Spinal cord (tissue), 10 donors: ENCODE results near the gene FRMD4A. TPM values are rescaled to one million over a fixed set of nuclear protein-coding genes. Genes with fewer than 3 reads are reported as not detected.
A peak's percentile ranks its signal among the peaks of the same experiment; 100 is the strongest.
"Not testable (repeated sequence)": the region's sequence is repeated elsewhere in the genome, so short reads cannot be mapped to it uniquely, and the experiment has no call there.

Source experiments
- DNase-seq, 6 donors: peaks; one replicate each; pipeline versions ENCODE4 v3.0.0 to v3.0.0-alpha.2; 2013 to 2015; ENCODE audit warnings: low spot score in 6 of 6, low read depth in 4 of 6
- H3K27ac ChIP-seq: one replicate; pipeline ENCODE4 v1.5.1; 2013; ENCODE audit warnings: low read depth, low read length, control low read depth
- H3K27me3 ChIP-seq: one replicate; pipeline ENCODE4 v1.6.1; 2013; ENCODE audit warnings: low read length; ENCODE audit not compliant: control insufficient read depth, insufficient read depth
- H3K36me3 ChIP-seq: one replicate; pipeline ENCODE4 v1.6.1; 2013; ENCODE audit warnings: low read length; ENCODE audit not compliant: control insufficient read depth, insufficient read depth
- H3K4me1 ChIP-seq: one replicate; pipeline ENCODE4 v1.6.1; 2013; ENCODE audit warnings: low read length; ENCODE audit not compliant: control insufficient read depth, insufficient read depth
- H3K4me3 ChIP-seq: one replicate; pipeline ENCODE4 v1.5.1; 2013; ENCODE audit warnings: low read depth, low read length, control low read depth
- H3K9me3 ChIP-seq: one replicate; pipeline ENCODE4 v1.6.1; 2013; ENCODE audit warnings: low read length; ENCODE audit not compliant: control insufficient read depth, insufficient read depth
- WGBS: methylation state at CpG from one replicate; pipeline ENCODE4 v1.1.5; 2013; ENCODE audit warnings: missing lambda C conversion rate; ENCODE audit not compliant: insufficient coverage; 5-methylcytosine and 5-hydroxymethylcytosine counted together
- polyA plus RNA-seq, 2 donors: library from polyadenylated mRNA; unstranded; fragments of 120-200 nt; gene quantifications; one replicate each; pipeline ENCODE4 v1.2.1, GENCODE V29; 2013; ENCODE audit not compliant: insufficient read length in 2 of 2
- total RNA-seq, 2 donors: library from RNA; depleted of rRNA in 1 of 2; stranded (reverse); fragments of 120-200 nt in 1 of 2; fragments of >200 nt in 1 of 2; gene quantifications; one replicate each; pipeline versions ENCODE4 v1.2.3 to v1.2.4, GENCODE V29; 2013 to 2014
- donor health status: healthy.

FRMD4A gene
- total and polyA plus RNA-seq, 4 donors, result 75.4 to 97.8 (median 91.8) TPM

DNA sequence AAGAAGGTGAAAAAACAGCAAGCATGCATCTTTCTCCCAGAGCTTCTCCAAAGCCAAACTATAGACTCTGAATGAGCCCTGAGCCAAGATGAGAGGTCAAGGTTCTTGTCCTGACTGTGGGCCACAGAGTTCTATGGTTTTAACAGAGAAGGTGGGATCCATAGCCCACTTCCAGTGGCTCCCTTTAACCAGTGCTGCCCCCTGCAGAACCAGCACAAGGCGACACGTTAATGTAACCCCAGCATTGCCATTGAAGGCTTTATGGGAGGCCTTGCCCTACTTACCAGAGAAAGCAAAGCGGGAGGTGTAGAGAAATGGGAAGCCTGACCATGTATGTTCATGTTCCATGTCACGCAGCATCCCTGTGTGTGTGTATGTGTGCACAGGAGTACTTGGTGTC is 500.3 kb downstream of the FRMD4A start:
- no peaks in the 10 kb centered on the region for H3K9me3 ChIP-seq
- peaks cover 2% of the 10 kb centered on the region for H3K36me3 ChIP-seq
- peaks cover 37% of the 10 kb centered on the region for H3K4me1 ChIP-seq
- H3K4me3 ChIP-seq, result no peak overlapping the region
- peaks cover 2% of the 10 kb centered on the region for H3K27me3 ChIP-seq
- DNase-seq, result no peak
- no peak overlapping the region for H3K27ac ChIP-seq
- WGBS, result 89% methylated on average over 4 of the region's 4 CpGs

- no peak overlapping the region for H3K27ac ChIP-seq
- 96% methylated on average over 5 of the region's 5 CpGs for WGBS
- H3K27me3 ChIP-seq, result peaks cover 2% of the 10 kb centered on the region
- peaks cover 2% of the 10 kb centered on the region for H3K36me3 ChIP-seq
- H3K4me1 ChIP-seq, result peaks cover 31% of the 10 kb centered on the region
- H3K4me3 ChIP-seq, result no peak overlapping the region
- no peak for DNase-seq
- H3K9me3 ChIP-seq, result no peaks in the 10 kb centered on the region
Observed at GRCh38 chr10:13829790-13830189, 500.9 kb downstream of the FRMD4A start.

- H3K4me1 ChIP-seq, result peaks cover 21% of the 10 kb centered on the region
- not testable (repeated sequence) for H3K9me3 ChIP-seq, H3K4me3 ChIP-seq, H3K36me3 ChIP-seq, DNase-seq, H3K27me3 ChIP-seq, H3K27ac ChIP-seq
- no CpG with 5 or more reads among the region's 6 CpGs for WGBS
Observed at GRCh38 chr10:13828284-13828683, 502.4 kb downstream of the FRMD4A start.

- peaks cover 28% of the 10 kb centered on the region for H3K4me1 ChIP-seq
- H3K27ac ChIP-seq, result peak overlapping the region; percentile 66
- WGBS, result 37% methylated on average over 7 of the region's 18 CpGs
- peaks cover 5% of the 10 kb centered on the region for H3K27me3 ChIP-seq
- no peak overlapping the region for H3K4me3 ChIP-seq
- DNase-seq, result peak in 2 of 6 donors; percentile 71 to 81
- peaks cover 2% of the 10 kb centered on the region for H3K36me3 ChIP-seq
- H3K9me3 ChIP-seq, result no peaks in the 10 kb centered on the region
Observed at GRCh38 chr10:13827076-13827797, 503.5 kb downstream of the FRMD4A start.

GRCh38 chr10:13823709-13824405 is 506.9 kb downstream of the FRMD4A start:
- H3K27me3 ChIP-seq, result peaks cover 4% of the 10 kb centered on the region
- H3K36me3 ChIP-seq, result peaks cover 2% of the 10 kb centered on the region
- H3K4me1 ChIP-seq, result peaks cover 36% of the 10 kb centered on the region
- H3K27ac ChIP-seq, result no peak overlapping the region
- no peaks in the 10 kb centered on the region for H3K9me3 ChIP-seq
- H3K4me3 ChIP-seq, result no peak overlapping the region
- WGBS, result 65% methylated on average over 5 of the region's 9 CpGs
- DNase-seq, result peak in 1 of 6 donors; percentile 72

DNA sequence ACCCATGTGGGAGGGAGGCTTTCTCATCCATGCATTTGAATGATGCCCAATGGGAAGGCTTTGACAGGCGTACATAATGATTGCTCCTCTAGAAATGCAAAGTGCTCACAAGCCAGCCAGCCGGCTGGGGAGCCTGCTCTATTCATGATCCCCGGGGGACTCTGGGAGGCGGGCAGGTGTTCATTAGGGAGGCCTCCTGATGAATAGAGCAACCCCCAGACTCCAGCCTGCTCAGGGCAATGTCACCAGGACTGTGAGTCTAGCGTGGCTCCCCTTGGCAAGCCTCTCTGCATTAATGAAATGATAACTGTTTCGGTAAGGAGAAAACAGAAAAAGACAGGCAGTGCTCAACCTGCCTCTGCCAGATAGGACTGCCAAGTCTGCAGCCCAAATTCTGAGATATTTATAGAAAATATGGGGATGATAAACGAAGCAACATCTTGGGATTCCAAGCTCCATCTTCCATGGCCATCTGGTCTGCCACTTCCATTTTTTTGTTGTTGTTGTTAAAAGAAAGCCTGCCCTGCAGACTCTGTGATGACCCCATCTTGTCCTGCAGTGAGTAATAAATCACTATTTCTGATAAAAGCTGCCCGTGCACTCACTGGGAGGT is 507.5 kb downstream of the FRMD4A start:
- WGBS, result 22% methylated on average over 5 of the region's 8 CpGs
- Histone ChIP-seq H3K36me3 (peaks cover 2% of the 10 kb centered on the region), H3K4me3 (no peak overlapping the region), H3K27ac (no peak overlapping the region), H3K9me3 (no peaks in the 10 kb centered on the region), H3K27me3 (peaks cover 4% of the 10 kb centered on the region), H3K4me1 (peaks cover 36% of the 10 kb centered on the region)
- DNase-seq, result peak in 2 of 6 donors; percentile 80 to 91

DNA sequence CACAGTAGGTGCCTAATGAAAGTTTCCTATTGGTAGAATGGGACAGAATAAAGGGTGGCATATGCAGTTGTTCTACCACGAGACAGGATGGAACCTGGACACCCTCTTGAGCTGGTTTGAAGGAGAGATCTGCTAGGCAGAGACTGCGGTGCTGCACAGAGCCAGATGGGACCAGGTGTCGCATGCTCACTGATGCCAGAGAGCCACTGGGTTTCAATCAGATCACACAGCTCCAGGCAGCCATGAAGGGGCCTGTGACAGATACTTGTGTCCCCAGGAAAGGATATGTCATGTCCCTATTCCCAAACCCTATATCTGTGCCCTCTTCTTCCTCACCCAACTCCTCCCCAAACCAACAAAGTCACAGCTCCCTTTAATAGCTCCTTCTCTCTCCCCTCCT is 508.2 kb downstream of the FRMD4A start:
- 64% methylated on average over 3 of the region's 3 CpGs for WGBS
- Histone ChIP-seq H3K4me3 (no peak overlapping the region), H3K9me3 (no peaks in the 10 kb centered on the region), H3K4me1 (peaks cover 33% of the 10 kb centered on the region), H3K36me3 (peaks cover 2% of the 10 kb centered on the region), H3K27me3 (peaks cover 4% of the 10 kb centered on the region), H3K27ac (no peak overlapping the region)
- peak in 2 of 6 donors; percentile 44 to 45 for DNase-seq

GRCh38 chr10:13820964-13821337 is 509.8 kb downstream of the FRMD4A start:
- 30% methylated on average over 9 of the region's 9 CpGs for WGBS
- peaks cover 39% of the 10 kb centered on the region for H3K4me1 ChIP-seq
- H3K27ac ChIP-seq, result no peak overlapping the region
- DNase-seq, result peak in 1 of 6 donors; percentile 46
- peaks cover 4% of the 10 kb centered on the region for H3K27me3 ChIP-seq
- H3K36me3 ChIP-seq, result peaks cover 2% of the 10 kb centered on the region
- no peak overlapping the region for H3K4me3 ChIP-seq
- H3K9me3 ChIP-seq, result no peaks in the 10 kb centered on the region

GRCh38 chr10:13820119-13820963 is 510.4 kb downstream of the FRMD4A start:
- peak in 2 of 6 donors; percentile 28 to 53 for DNase-seq
- Histone ChIP-seq H3K4me3 (no peak overlapping the region), H3K9me3 (no peaks in the 10 kb centered on the region), H3K27ac (no peak overlapping the region), H3K36me3 (peaks cover 2% of the 10 kb centered on the region), H3K27me3 (peaks cover 4% of the 10 kb centered on the region), H3K4me1 (peaks cover 39% of the 10 kb centered on the region)
- 60% methylated on average over 16 of the region's 19 CpGs for WGBS
